Suppressor macrophage treated with lipopolysaccharide for 4 hours (primary cell): ENCODE data around the gene CYP46A1.

Experiments used
- DNase-seq: peaks from one replicate; pipeline ENCODE4 v3.0.0-alpha.2; 2020

The CYP46A1 gene

GRCh38 chr14:99747582-99748330 lies 63.7 kb downstream of the CYP46A1 start:
- DNase-seq = no peak

GRCh38 chr14:99748529-99748928 lies 64.4 kb downstream of the CYP46A1 start:
- no peak for DNase-seq

- DNase-seq = no peak
These were observed 65.0 kb downstream of the CYP46A1 start for GRCh38 chr14:99749142-99749541.

- no peak for DNase-seq
These were observed 65.9 kb downstream of the CYP46A1 start for GRCh38 chr14:99749763-99750715.

- DNase-seq = no peak
These were observed 66.8 kb downstream of the CYP46A1 start for GRCh38 chr14:99750746-99751450.

- no peak for DNase-seq
These were observed 67.7 kb downstream of the CYP46A1 start for GRCh38 chr14:99751539-99752485.

- DNase-seq = no peak
These were observed 68.5 kb downstream of the CYP46A1 start for GRCh38 chr14:99752486-99753121.

- DNase-seq = no peak
These were observed 69.4 kb downstream of the CYP46A1 start for GRCh38 chr14:99753225-99754140.

- no peak for DNase-seq
These were observed 70.3 kb downstream of the CYP46A1 start for GRCh38 chr14:99754141-99755067.

GRCh38 chr14:99755068-99755405 lies 70.9 kb downstream of the CYP46A1 start:
- no peak for DNase-seq

GRCh38 chr14:99755629-99756603 lies 71.8 kb downstream of the CYP46A1 start:
- DNase-seq = no peak

GRCh38 chr14:99756796-99757195 lies 72.7 kb downstream of the CYP46A1 start:
- no peak for DNase-seq

GRCh38 chr14:99757331-99758070 lies 73.4 kb downstream of the CYP46A1 start:
- DNase-seq = no peak

- DNase-seq = no peak
These were observed 74.2 kb downstream of the CYP46A1 start for GRCh38 chr14:99758121-99758821.

GRCh38 chr14:99758872-99759545 lies 74.9 kb downstream of the CYP46A1 start:
- DNase-seq = no peak

GRCh38 chr14:99759546-99759925 lies 75.4 kb downstream of the CYP46A1 start:
- DNase-seq = no peak
